ENCODE results near the gene TMEM139. TPM values are rescaled to one million over a fixed set of nuclear protein-coding genes. Genes with fewer than 3 reads are reported as not detected.
"Not testable (repeated sequence)": the region's sequence is repeated elsewhere in the genome, so short reads cannot be mapped to it uniquely, and the experiment has no call there.

Gene TMEM139
- total RNA-seq, 2 donors from 2014 or later: 21.8 to 54.1 TPM

- intact Hi-C loops (cut with DNase I, micrococcal nuclease): no loop called here
- ATAC-seq (peak; percentile 47), DNase-seq (peak; percentile 67 to 87)
Measured at GRCh38 chr7:143285470-143285778, 666 bp downstream of the TMEM139 start.

- intact Hi-C loops (cut with DNase I, micrococcal nuclease): no loop called here
- ATAC-seq: no peak
- no peak for DNase-seq
Measured at GRCh38 chr7:143285806-143286521, 1.2 kb downstream of the TMEM139 start.

GRCh38 chr7:143286522-143286890 is 1.7 kb downstream of the TMEM139 start:
- intact Hi-C loops (cut with DNase I, micrococcal nuclease): no loop called here
- no peak for ATAC-seq

GRCh38 chr7:143287339-143287934 is 2.7 kb downstream of the TMEM139 start:
- no peak for ATAC-seq
- intact Hi-C loops (cut with DNase I, micrococcal nuclease): no loop called here
- peak; percentile 20 to 33 for DNase-seq

More at GRCh38 chr7:143286522-143286890, 1.7 kb downstream of the TMEM139 start:
- no peak for DNase-seq

GRCh38 chr7:143287935-143288826 is 3.4 kb downstream of the TMEM139 start, which contains the start of gene CASP2:
CASP2 (plus strand) TSS chr7:143288351; CDS start chr7:143288456, 105 bp downstream.
- peak; percentile 74 for ATAC-seq
- intact Hi-C loops (cut with DNase I, micrococcal nuclease): no loop called here
- DNase-seq: peak; percentile 98

- DNase-seq: no peak
- no peak for ATAC-seq
- intact Hi-C loops (cut with DNase I, micrococcal nuclease): no loop called here
Measured at GRCh38 chr7:143288836-143289235, 4.1 kb downstream of the TMEM139 start.

GRCh38 chr7:143289421-143289820 is 4.7 kb downstream of the TMEM139 start:
- DNase-seq (no peak), ATAC-seq (no peak)
- intact Hi-C loops (cut with DNase I, micrococcal nuclease): no loop called here

- ATAC-seq; intact Hi-C loops (cut with DNase I, micrococcal nuclease): not testable (repeated sequence)
Measured at GRCh38 chr7:143289888-143290287, 5.1 kb downstream of the TMEM139 start.

GRCh38 chr7:143290293-143290692 is 5.5 kb downstream of the TMEM139 start:
- intact Hi-C loops (cut with DNase I, micrococcal nuclease): no loop called here
- no peak for ATAC-seq
- no peak for DNase-seq

More at GRCh38 chr7:143289888-143290287, 5.1 kb downstream of the TMEM139 start:
- DNase-seq: not testable (repeated sequence)

- intact Hi-C loops (cut with DNase I, micrococcal nuclease): no loop called here
- ATAC-seq (no peak), DNase-seq (no peak)
Measured at GRCh38 chr7:143292876-143293275, 8.1 kb downstream of the TMEM139 start.

- DNase-seq: no peak
Measured at GRCh38 chr7:143295870-143296269, 11.1 kb downstream of the TMEM139 start.

GRCh38 chr7:143296686-143297085 is 11.9 kb downstream of the TMEM139 start:
- DNase-seq (no peak), ATAC-seq (no peak)
- intact Hi-C loops (cut with DNase I, micrococcal nuclease): no loop called here

More at GRCh38 chr7:143295870-143296269, 11.1 kb downstream of the TMEM139 start:
- intact Hi-C loops (cut with DNase I, micrococcal nuclease): no loop called here
- ATAC-seq: peak; percentile 30

GRCh38 chr7:143299346-143299745 is 14.6 kb downstream of the TMEM139 start:
- intact Hi-C loops (cut with DNase I, micrococcal nuclease): no loop called here
- no peak for DNase-seq
- no peak for ATAC-seq

GRCh38 chr7:143299840-143300239 is 15.1 kb downstream of the TMEM139 start:
- ATAC-seq (peak; percentile 88), DNase-seq (peak in 1 of 2 donors; percentile 61)
- intact Hi-C loops (cut with DNase I, micrococcal nuclease): loop anchor here (5.0 to 10.0 kb wide), 2 partner anchors 58 to 65 kb away; no protein-coding TSS in a partner anchor

- ATAC-seq (peak; percentile 43), DNase-seq (no peak)
- intact Hi-C loops (cut with DNase I, micrococcal nuclease): loop anchor here (5.0 to 10.0 kb wide), 2 partner anchors 59 to 66 kb away; no protein-coding TSS in a partner anchor
Measured at GRCh38 chr7:143300959-143301935, 16.5 kb downstream of the TMEM139 start.

GRCh38 chr7:143303733-143304132 is 19.0 kb downstream of the TMEM139 start:
- ATAC-seq (no peak), DNase-seq (no peak)
- intact Hi-C loops (cut with DNase I, micrococcal nuclease): loop anchor here (5.0 to 10.0 kb wide), 2 partner anchors 61 to 69 kb away; no protein-coding TSS in a partner anchor

- DNase-seq (no peak), ATAC-seq (peak; percentile 1)
- intact Hi-C loops (cut with DNase I, micrococcal nuclease): loop anchor here (5.0 to 10.0 kb wide), 2 partner anchors 63 to 70 kb away; no protein-coding TSS in a partner anchor
Measured at GRCh38 chr7:143304938-143305337, 20.2 kb downstream of the TMEM139 start.
